Nephron (organoid): ENCODE data around the gene LBHD2.

Experiments used
- H3K27ac Mint-ChIP-seq, 3 experiments: 2 replicates each; pipeline ENCODE4 v1.8.0; 2020; ENCODE audit warnings: mixed read lengths in 3 of 3, mild to moderate bottlenecking in 2 of 3, moderate library complexity in 1 of 3
- H3K27me3 Mint-ChIP-seq: 2 replicates; pipeline ENCODE4 v1.8.0; 2021; ENCODE audit warnings: low read depth, mild to moderate bottlenecking, moderate library complexity, mixed read lengths
- H3K36me3 Mint-ChIP-seq: 2 replicates; pipeline ENCODE4 v1.8.0; 2020; ENCODE audit warnings: low read depth, mixed read lengths
- H3K4me1 Mint-ChIP-seq: 2 replicates; pipeline ENCODE4 v1.8.0; 2020; ENCODE audit warnings: mixed read lengths
- H3K4me3 Mint-ChIP-seq, 3 experiments: 2 replicates each; pipeline ENCODE4 v1.8.0; 2020; ENCODE audit warnings: mild to moderate bottlenecking in 3 of 3, mixed read lengths in 3 of 3, moderate library complexity in 2 of 3
- H3K9me3 Mint-ChIP-seq: 2 replicates; pipeline ENCODE4 v1.8.0; 2020; ENCODE audit warnings: mixed read lengths
- TF ChIP-seq, protein P1 (sequence below), 3 experiments: fragments of 200-600 bp; sonication (generic); IDR thresholded peaks; one replicate each; pipeline ENCODE4 v1.5.0; 2021; ENCODE audit warnings: antibody characterized with exemption in 3 of 3; ENCODE audit not compliant: unreplicated experiment in 3 of 3

Gene LBHD2

DNA sequence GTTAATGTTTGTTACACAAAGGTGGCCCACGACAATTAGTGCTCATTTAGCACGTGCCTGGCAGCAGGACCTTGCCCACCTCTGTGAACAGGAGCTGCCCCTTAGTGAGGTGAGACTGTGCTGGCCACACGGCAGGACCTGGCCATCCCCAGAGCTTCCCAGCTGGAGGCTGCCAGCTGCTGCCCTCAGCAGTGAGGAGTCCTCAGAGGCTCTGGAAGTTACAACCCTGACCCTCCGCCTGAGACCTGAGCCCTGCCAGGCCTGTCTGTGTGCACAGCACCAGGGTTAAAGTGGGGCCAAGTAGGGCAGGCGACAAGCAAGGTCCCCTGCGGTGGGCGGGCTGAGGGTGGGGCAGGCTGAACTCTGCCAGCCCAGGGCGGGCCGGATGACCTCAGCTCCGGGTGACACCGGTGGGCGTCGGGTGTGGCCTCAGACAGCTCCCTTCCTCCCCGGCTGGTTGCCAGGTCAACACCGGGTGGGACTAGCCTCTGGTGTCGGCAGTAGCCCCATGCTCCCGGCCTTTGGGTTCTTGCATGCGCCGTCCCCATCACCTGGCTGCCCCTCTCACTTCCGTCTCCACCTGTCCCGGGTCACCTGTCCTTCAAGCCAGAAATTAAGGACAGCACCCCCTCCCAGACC, 9.2 kb upstream of the LBHD2 start:
- no peaks in the 10 kb centered on the region for H3K9me3 Mint-ChIP-seq
- H3K27ac Mint-ChIP-seq, result peak overlapping the region; percentile 5 to 83 (median 69)
- TF ChIP-seq, protein P1, sequence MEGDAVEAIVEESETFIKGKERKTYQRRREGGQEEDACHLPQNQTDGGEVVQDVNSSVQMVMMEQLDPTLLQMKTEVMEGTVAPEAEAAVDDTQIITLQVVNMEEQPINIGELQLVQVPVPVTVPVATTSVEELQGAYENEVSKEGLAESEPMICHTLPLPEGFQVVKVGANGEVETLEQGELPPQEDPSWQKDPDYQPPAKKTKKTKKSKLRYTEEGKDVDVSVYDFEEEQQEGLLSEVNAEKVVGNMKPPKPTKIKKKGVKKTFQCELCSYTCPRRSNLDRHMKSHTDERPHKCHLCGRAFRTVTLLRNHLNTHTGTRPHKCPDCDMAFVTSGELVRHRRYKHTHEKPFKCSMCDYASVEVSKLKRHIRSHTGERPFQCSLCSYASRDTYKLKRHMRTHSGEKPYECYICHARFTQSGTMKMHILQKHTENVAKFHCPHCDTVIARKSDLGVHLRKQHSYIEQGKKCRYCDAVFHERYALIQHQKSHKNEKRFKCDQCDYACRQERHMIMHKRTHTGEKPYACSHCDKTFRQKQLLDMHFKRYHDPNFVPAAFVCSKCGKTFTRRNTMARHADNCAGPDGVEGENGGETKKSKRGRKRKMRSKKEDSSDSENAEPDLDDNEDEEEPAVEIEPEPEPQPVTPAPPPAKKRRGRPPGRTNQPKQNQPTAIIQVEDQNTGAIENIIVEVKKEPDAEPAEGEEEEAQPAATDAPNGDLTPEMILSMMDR (IDR thresholded peaks at IDR 0.05; ENCODE audit: unreplicated experiment in 3 of 3), result no peak
- H3K4me1 Mint-ChIP-seq, result peaks cover 5% of the 10 kb centered on the region
- peak overlapping the region in 1 of 3 experiments; percentile 42 for H3K4me3 Mint-ChIP-seq
- H3K36me3 Mint-ChIP-seq, result no peaks in the 10 kb centered on the region
- peaks cover 10% of the 10 kb centered on the region for H3K27me3 Mint-ChIP-seq

- TF ChIP-seq, protein P1 (IDR thresholded peaks at IDR 0.05; ENCODE audit: unreplicated experiment in 3 of 3), result peak; percentile 66 to 78 (median 67)
- peaks cover 10% of the 10 kb centered on the region for H3K27me3 Mint-ChIP-seq
- no peaks in the 10 kb centered on the region for H3K9me3 Mint-ChIP-seq
- no peak overlapping the region for H3K4me3 Mint-ChIP-seq
- H3K27ac Mint-ChIP-seq, result no peak overlapping the region
- no peaks in the 10 kb centered on the region for H3K36me3 Mint-ChIP-seq
- H3K4me1 Mint-ChIP-seq, result peaks cover 5% of the 10 kb centered on the region
Measured at GRCh38 chr14:103078420-103078749, 5.6 kb upstream of the LBHD2 start.

- TF ChIP-seq, protein P1 (IDR thresholded peaks at IDR 0.05; ENCODE audit: unreplicated experiment in 3 of 3), result no peak
- H3K36me3 Mint-ChIP-seq, result no peaks in the 10 kb centered on the region
- no peaks in the 10 kb centered on the region for H3K9me3 Mint-ChIP-seq
- H3K4me1 Mint-ChIP-seq, result peaks cover 5% of the 10 kb centered on the region
- H3K27me3 Mint-ChIP-seq, result peaks cover 15% of the 10 kb centered on the region
- H3K4me3 Mint-ChIP-seq, result no peak overlapping the region
- no peak overlapping the region for H3K27ac Mint-ChIP-seq
Measured at GRCh38 chr14:103078860-103079587, 5.0 kb upstream of the LBHD2 start.

GRCh38 chr14:103081951-103082350, 2.1 kb upstream of the LBHD2 start:
- H3K27ac Mint-ChIP-seq, result no peak overlapping the region
- H3K4me3 Mint-ChIP-seq, result no peak overlapping the region
- H3K4me1 Mint-ChIP-seq, result no peaks in the 10 kb centered on the region
- H3K36me3 Mint-ChIP-seq, result no peaks in the 10 kb centered on the region
- TF ChIP-seq, protein P1 (IDR thresholded peaks at IDR 0.05; ENCODE audit: unreplicated experiment in 3 of 3), result no peak
- peaks cover 2% of the 10 kb centered on the region for H3K9me3 Mint-ChIP-seq
- H3K27me3 Mint-ChIP-seq, result peaks cover 25% of the 10 kb centered on the region

DNA sequence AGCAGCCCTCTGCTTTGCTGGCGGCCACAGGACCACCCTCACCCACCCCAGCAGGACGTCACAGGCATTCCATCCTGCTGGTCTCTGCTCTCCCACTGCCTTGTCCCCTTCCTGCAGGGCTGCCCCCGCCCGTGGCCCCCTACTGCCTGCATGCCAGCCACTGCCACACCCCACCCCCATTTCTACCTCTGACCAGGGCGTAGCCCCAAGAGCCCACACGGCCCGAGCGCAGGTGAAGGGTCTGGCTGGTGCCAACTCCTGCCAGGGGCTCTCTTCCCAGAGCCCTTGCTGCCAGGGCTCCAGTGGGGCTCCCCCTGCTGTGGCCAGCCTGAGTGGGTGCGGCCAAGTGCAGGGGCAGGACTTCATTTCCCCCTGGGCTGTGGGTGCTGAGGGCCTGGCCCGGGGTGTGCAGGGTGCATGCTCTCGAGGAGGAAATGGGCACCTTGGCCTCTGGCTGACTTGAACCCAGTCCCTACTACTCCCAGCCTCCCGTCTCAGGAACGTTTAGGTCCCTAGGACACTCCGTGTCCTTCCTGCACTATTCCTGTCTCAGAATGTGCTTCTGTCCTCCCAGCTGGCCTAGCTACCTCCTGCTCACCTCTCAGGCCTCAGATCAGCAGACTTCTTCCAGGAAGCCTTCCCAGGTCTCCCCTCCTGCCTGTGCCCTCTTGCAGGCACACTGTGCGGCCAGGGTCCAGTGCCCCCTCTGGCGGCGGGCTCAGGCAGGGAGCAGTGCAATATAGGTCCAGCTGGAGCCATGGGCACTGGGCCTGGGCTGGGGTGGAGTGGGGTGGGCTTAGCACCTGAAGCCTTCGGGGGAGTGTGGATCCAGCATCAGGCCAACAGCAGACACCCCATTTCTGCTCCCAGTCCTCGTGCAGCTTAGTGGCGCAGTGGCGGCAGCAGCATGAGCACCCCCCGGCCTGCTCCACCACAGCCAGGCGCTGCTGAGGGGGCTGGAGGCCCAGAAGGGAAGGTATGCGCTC, 1.4 kb downstream of the LBHD2 start:
- no peaks in the 10 kb centered on the region for H3K4me1 Mint-ChIP-seq
- H3K36me3 Mint-ChIP-seq, result no peaks in the 10 kb centered on the region
- H3K27ac Mint-ChIP-seq, result no peak overlapping the region
- H3K27me3 Mint-ChIP-seq, result peaks cover 21% of the 10 kb centered on the region
- H3K4me3 Mint-ChIP-seq, result peak overlapping the region in 1 of 3 experiments; percentile 46
- TF ChIP-seq, protein P1 (IDR thresholded peaks at IDR 0.05; ENCODE audit: unreplicated experiment in 3 of 3), result no peak
- H3K9me3 Mint-ChIP-seq, result peaks cover 2% of the 10 kb centered on the region
